ENCODE measurements around the gene IGSF21. TPM values are rescaled to one million over a fixed set of nuclear protein-coding genes. Genes with fewer than 3 reads are reported as not detected.

The IGSF21 gene
- total and polyA plus RNA-seq, 2 experiments from 2014 or later, result not detected

- DNase-seq (ENCODE audit: low spot score), result peak; percentile 58
- Histone ChIP-seq H3K79me2 (no peaks in the 10 kb centered on the region), H3K36me3 (replicated peaks; ENCODE audit: insufficient read depth, low read depth) (no peaks in the 10 kb centered on the region), H3K9me2 (replicated peaks; ENCODE audit: insufficient read depth) (no peaks in the 10 kb centered on the region), H2AFZ (no peak overlapping the region), H4K20me1 (ENCODE audit: insufficient read depth, poor library complexity, severe bottlenecking) (no peaks in the 10 kb centered on the region), H3K4me2 (no peak overlapping the region), H3K27ac (no peak overlapping the region), H3K9me3 (ENCODE audit: low read depth) (no peaks in the 10 kb centered on the region), H3K4me3 (no peak overlapping the region), H3K4me1 (ENCODE audit: insufficient read depth) (no peaks in the 10 kb centered on the region), H3K27me3 (peaks cover 10% of the 10 kb centered on the region)
- WGBS (ENCODE audit: low lambda C conversion rate, missing lambda C conversion rate), result 44% methylated on average over 1 of the region's 1 CpG
- TF ChIP-seq EZH2 (IDR thresholded peaks at IDR 0.05; ENCODE audit: borderline replicate concordance) (no peak), EZH2phosphoT487 (IDR thresholded peaks at IDR 0.05; ENCODE audit: low read depth, severe bottlenecking, unreplicated experiment) (no peak)
- TF ChIP-seq, protein P1, sequence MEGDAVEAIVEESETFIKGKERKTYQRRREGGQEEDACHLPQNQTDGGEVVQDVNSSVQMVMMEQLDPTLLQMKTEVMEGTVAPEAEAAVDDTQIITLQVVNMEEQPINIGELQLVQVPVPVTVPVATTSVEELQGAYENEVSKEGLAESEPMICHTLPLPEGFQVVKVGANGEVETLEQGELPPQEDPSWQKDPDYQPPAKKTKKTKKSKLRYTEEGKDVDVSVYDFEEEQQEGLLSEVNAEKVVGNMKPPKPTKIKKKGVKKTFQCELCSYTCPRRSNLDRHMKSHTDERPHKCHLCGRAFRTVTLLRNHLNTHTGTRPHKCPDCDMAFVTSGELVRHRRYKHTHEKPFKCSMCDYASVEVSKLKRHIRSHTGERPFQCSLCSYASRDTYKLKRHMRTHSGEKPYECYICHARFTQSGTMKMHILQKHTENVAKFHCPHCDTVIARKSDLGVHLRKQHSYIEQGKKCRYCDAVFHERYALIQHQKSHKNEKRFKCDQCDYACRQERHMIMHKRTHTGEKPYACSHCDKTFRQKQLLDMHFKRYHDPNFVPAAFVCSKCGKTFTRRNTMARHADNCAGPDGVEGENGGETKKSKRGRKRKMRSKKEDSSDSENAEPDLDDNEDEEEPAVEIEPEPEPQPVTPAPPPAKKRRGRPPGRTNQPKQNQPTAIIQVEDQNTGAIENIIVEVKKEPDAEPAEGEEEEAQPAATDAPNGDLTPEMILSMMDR (IDR thresholded peaks at IDR 0.05; ENCODE audit: poor library complexity), result no peak
Observed at GRCh38 chr1:18240906-18241305, 133.3 kb downstream of the IGSF21 start.

DNA sequence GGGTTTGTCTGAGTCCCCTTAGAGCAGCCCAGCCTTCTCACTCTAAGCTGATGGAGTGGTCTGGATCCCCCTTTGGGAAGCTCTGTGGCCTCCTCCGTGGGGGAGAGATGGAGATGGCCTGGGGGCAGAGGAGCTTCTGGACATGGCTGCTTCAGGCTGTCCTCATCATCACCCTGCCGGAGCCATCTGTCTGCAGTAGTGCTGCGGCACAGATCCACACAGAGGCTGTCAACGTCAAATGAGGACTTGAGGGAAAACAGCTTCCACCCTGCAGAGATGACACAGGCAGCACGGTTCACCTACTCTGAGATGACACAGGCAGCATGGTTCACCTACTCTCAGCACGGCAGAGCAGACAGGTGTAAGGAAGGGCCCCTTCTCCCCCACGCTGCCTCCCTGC lies 134.3 kb downstream of the IGSF21 start:
- DNase-seq (ENCODE audit: low spot score), result no peak
- Histone ChIP-seq H3K9me3 (ENCODE audit: low read depth) (no peaks in the 10 kb centered on the region), H3K27me3 (peaks cover 10% of the 10 kb centered on the region), H4K20me1 (ENCODE audit: insufficient read depth, poor library complexity, severe bottlenecking) (no peaks in the 10 kb centered on the region), H3K4me3 (no peak overlapping the region), H3K27ac (no peak overlapping the region), H3K4me1 (ENCODE audit: insufficient read depth) (no peaks in the 10 kb centered on the region), H3K4me2 (no peak overlapping the region), H3K9me2 (replicated peaks; ENCODE audit: insufficient read depth) (no peaks in the 10 kb centered on the region), H3K36me3 (replicated peaks; ENCODE audit: insufficient read depth, low read depth) (no peaks in the 10 kb centered on the region), H2AFZ (no peak overlapping the region), H3K79me2 (no peaks in the 10 kb centered on the region)
- no peak for TF ChIP-seq EZH2 (IDR thresholded peaks at IDR 0.05; ENCODE audit: borderline replicate concordance)
- TF ChIP-seq EZH2phosphoT487 (IDR thresholded peaks at IDR 0.05; ENCODE audit: low read depth, severe bottlenecking, unreplicated experiment), result no peak
- TF ChIP-seq, protein P1 (IDR thresholded peaks at IDR 0.05; ENCODE audit: poor library complexity), result no peak
- 62% methylated on average over 6 of the region's 7 CpGs for WGBS (ENCODE audit: low lambda C conversion rate, missing lambda C conversion rate)

DNA sequence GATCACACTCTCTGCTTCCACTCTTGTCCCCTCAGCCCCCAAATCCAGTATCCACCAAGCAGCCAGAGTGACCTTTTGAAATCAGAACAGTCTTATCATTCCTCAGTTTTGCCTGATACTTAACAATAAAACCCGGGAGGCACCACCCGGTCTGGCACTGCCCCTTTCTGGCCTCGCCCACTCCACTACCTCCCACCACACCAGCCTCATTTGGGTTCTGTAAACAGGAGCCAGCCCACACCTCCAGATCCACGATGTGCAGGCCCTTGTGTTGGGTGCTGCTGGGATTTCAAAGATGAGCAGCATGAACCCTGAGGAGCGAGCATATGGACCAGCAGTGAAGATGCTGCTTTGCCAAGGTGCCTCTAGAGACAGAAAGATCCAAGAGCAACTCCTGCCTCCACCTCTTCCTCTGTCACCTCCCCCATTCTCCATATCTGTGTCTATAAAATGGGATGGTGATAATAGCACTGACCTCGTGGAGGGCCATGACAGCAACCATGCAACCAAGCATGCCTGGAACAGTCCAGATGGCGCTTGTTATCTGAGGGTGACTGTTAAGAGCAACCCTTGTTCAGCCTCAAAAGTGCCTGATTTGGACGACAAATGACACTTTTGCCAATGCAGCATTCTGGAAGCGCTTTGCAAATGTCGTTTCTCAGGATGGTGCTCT lies 136.0 kb downstream of the IGSF21 start:
- no peaks in the 10 kb centered on the region for H4K20me1 ChIP-seq (ENCODE audit: insufficient read depth, poor library complexity, severe bottlenecking)
- TF ChIP-seq EZH2phosphoT487 (IDR thresholded peaks at IDR 0.05; ENCODE audit: low read depth, severe bottlenecking, unreplicated experiment) (no peak), EZH2 (IDR thresholded peaks at IDR 0.05; ENCODE audit: borderline replicate concordance) (no peak)
- TF ChIP-seq, protein P1 (IDR thresholded peaks at IDR 0.05; ENCODE audit: poor library complexity), result no peak
- H3K27ac ChIP-seq, result no peak overlapping the region
- no peak overlapping the region for H3K4me3 ChIP-seq
- no peak overlapping the region for H2AFZ ChIP-seq
- no peaks in the 10 kb centered on the region for H3K36me3 ChIP-seq (replicated peaks; ENCODE audit: insufficient read depth, low read depth)
- WGBS (ENCODE audit: low lambda C conversion rate, missing lambda C conversion rate), result 77% methylated on average over 10 of the region's 10 CpGs
- H3K9me2 ChIP-seq (replicated peaks; ENCODE audit: insufficient read depth), result no peaks in the 10 kb centered on the region
- H3K27me3 ChIP-seq, result peaks cover 6% of the 10 kb centered on the region
- H3K4me2 ChIP-seq, result no peak overlapping the region
- H3K79me2 ChIP-seq, result no peaks in the 10 kb centered on the region
- no peaks in the 10 kb centered on the region for H3K4me1 ChIP-seq (ENCODE audit: insufficient read depth)
- H3K9me3 ChIP-seq (ENCODE audit: low read depth), result no peaks in the 10 kb centered on the region
- no peak for DNase-seq (ENCODE audit: low spot score)
